NCI-H128 (cell line): ENCODE data around the gene DCDC1.

Source experiments
- DNase-seq: peaks from one replicate; lab custom pipeline; 2025; ENCODE audit not compliant: unreplicated experiment; lab: John Stamatoyannopoulos, UW

Gene DCDC1

GRCh38 chr11:31233425-31233824 lies 136.1 kb downstream of the DCDC1 start:
- DNase-seq, result no peak

GRCh38 chr11:31231601-31232000 lies 137.9 kb downstream of the DCDC1 start:
- no peak for DNase-seq

GRCh38 chr11:31218847-31219246 lies 150.7 kb downstream of the DCDC1 start:
- no peak for DNase-seq

GRCh38 chr11:31214372-31214771 lies 155.2 kb downstream of the DCDC1 start:
- no peak for DNase-seq

GRCh38 chr11:31199378-31199777 lies 170.2 kb downstream of the DCDC1 start:
- DNase-seq, result no peak

- no peak for DNase-seq
These were observed 195.4 kb downstream of the DCDC1 start for GRCh38 chr11:31173926-31174680.

GRCh38 chr11:31160504-31161422 lies 208.8 kb downstream of the DCDC1 start:
- no peak for DNase-seq

GRCh38 chr11:31150841-31151240 lies 218.7 kb downstream of the DCDC1 start:
- no peak for DNase-seq

- no peak for DNase-seq
These were observed 219.5 kb downstream of the DCDC1 start for GRCh38 chr11:31150011-31150410.

- DNase-seq, result no peak
These were observed 227.8 kb downstream of the DCDC1 start for GRCh38 chr11:31141789-31142188.

- no peak for DNase-seq
These were observed 230.1 kb downstream of the DCDC1 start for GRCh38 chr11:31139479-31139878.

- no peak for DNase-seq
These were observed 236.8 kb downstream of the DCDC1 start for GRCh38 chr11:31132531-31133421.

GRCh38 chr11:31131760-31132159 lies 237.8 kb downstream of the DCDC1 start:
- DNase-seq, result no peak

GRCh38 chr11:31127290-31127689 lies 242.2 kb downstream of the DCDC1 start:
- DNase-seq, result no peak

- DNase-seq, result no peak
These were observed 249.1 kb downstream of the DCDC1 start for GRCh38 chr11:31120428-31120827.

GRCh38 chr11:31118566-31118965 lies 251.0 kb downstream of the DCDC1 start:
- no peak for DNase-seq

- DNase-seq, result no peak
These were observed 252.5 kb downstream of the DCDC1 start for GRCh38 chr11:31117038-31117437.

- DNase-seq, result no peak
These were observed 255.1 kb downstream of the DCDC1 start for GRCh38 chr11:31114442-31114841.

GRCh38 chr11:31110830-31111229 lies 258.7 kb downstream of the DCDC1 start:
- no peak for DNase-seq

GRCh38 chr11:31109446-31109845 lies 260.1 kb downstream of the DCDC1 start:
- DNase-seq, result no peak

- no peak for DNase-seq
These were observed 261.9 kb downstream of the DCDC1 start for GRCh38 chr11:31107649-31108048.
